HG02798 (cell line): ENCODE measurements around the gene MDH2.
"Not testable (repeated sequence)": the region's sequence is repeated elsewhere in the genome, so short reads cannot be mapped to it uniquely, and the experiment has no call there.

Experiments
- ATAC-seq: cut with Tn5 transposase; IDR thresholded peaks from one replicate; pipeline ENCODE4 v1.9.1; 2021; ENCODE audit warnings: mild to moderate bottlenecking; ENCODE audit not compliant: unreplicated experiment, poor library complexity

The MDH2 gene

DNA sequence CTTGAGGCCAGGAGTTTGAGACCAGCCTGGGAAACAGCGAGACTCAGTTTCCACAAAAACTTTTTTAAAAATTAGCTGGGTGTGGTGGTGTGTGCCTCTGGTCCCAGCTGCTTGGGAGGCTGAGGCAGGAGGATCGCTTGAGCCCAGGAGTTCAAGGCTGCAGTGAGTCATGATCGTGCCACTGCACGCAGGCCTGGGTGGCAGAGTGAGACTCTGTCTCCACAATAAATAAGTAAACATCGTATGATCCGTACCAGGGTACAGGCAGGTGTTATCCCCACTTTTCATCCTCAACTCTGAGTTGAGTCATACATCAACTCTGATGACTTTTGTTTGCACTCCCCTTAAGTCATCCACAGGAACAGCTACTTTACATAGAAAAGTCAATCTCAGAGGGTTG, 58.2 kb downstream of the MDH2 start:
- ATAC-seq, result not testable (repeated sequence)

DNA sequence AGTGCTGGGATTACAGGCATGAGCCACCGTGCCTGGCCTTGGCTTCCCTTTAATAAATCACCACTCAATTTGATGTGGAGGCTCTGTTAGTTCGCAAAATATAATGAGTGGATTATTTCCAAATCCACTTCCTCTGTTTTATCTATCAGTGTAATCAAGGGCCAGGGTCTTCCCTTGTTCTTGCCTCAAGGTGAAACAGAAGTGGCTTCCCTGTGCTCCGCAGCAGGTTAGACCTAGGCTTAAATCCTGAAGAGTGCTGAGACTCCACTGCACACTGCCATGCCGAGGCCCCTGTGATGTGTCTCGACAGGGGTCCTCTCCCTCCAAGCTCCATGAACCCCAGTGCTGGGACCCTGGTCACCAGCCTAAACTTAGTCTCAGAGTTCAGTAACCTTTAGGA, 59.0 kb downstream of the MDH2 start:
- ATAC-seq, result no peak

DNA sequence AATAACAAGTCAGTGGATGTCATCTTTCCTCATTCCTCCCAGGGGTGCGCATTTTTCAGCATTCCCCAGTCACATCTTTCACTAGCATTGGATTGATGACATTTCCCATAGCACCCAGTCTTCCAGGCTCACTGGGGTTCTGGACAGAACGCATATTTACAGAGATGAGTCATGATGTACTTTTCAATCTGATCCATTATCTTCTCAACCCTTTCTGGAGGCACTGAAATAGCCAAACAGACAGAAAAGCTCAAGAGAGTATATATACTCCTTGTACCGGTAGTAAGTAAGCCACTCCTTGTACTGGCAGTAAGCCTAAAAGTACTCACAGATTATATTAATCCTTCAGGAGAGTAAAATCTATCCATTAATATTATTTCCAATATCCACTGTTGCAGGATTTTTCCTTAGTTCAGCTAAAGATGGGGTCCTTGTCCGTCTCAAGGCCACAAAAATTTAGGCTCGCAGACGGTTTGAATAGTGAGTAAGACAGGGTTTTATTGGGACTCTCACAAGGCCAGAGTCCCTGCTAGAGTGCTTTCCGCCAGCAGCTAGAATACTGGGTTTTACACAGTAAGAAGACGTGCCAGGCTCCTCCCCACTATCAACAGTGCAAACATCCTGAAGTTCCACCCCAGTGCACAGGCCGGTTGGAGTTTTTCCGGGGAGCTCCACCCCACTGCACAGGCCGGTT, 60.8 kb downstream of the MDH2 start:
- no peak for ATAC-seq

GRCh38 chr7:76113042-76113630, 65.2 kb downstream of the MDH2 start:
- not testable (repeated sequence) for ATAC-seq

DNA sequence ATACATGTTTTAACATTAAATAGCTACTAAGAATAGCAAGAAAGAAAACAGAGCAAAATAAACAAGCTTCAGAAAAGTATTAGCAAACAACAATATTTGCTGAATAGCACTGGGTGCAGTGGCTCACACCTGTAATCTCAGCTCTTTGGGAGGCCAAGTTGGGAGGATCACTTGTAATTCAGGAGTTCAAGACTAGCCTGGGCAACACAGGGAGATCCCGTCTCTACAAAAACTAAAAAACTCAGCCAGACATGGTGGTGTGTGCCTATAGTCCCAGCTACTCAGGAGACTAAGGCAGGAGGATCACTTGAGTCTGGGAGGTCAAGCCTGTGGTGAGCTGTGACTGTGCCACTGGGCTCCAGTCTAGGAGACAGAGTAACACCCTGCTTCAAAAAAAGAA, 66.8 kb downstream of the MDH2 start:
- not testable (repeated sequence) for ATAC-seq
